Activated naive CD4-positive, alpha-beta T cell treated with anti-CD3 and anti-CD28 coated beads for 36 hours (primary cell): ENCODE measurements around the gene PPP1R12B. TPM values are rescaled to one million over a fixed set of nuclear protein-coding genes. Genes with fewer than 3 reads are reported as not detected.
"Not testable (repeated sequence)": the region's sequence is repeated elsewhere in the genome, so short reads cannot be mapped to it uniquely, and the experiment has no call there.

Experiments
- CTCF ChIA-PET: fragments of 350-600 bp; sonication (Branson Sonifier 250); formaldehyde crosslinking; loops from one replicate; lab custom pipeline; 2021; ENCODE audit warnings: antibody characterized with exemption; lab: Charles Lee
- DNase-seq: peaks from one replicate; pipeline ENCODE4 v3.0.0-alpha.2; 2020
- H3K27ac Mint-ChIP-seq: one replicate; pipeline ENCODE4 v1.8.0; 2021; ENCODE audit warnings: mild to moderate bottlenecking, mixed read lengths
- H3K27me3 Mint-ChIP-seq: one replicate; pipeline ENCODE4 v1.8.0; 2021; ENCODE audit warnings: low read depth, mixed read lengths
- H3K36me3 Mint-ChIP-seq: one replicate; pipeline ENCODE4 v1.8.0; 2021; ENCODE audit warnings: low read depth, mixed read lengths
- H3K4me1 Mint-ChIP-seq: one replicate; pipeline ENCODE4 v1.8.0; 2021; ENCODE audit warnings: low read depth, mixed read lengths
- H3K4me3 Mint-ChIP-seq: one replicate; pipeline ENCODE4 v1.8.0; 2021; ENCODE audit warnings: mild to moderate bottlenecking, moderate library complexity, mixed read lengths
- H3K9me3 Mint-ChIP-seq: one replicate; pipeline ENCODE4 v1.8.0; 2021; ENCODE audit warnings: mixed read lengths
- intact Hi-C: fragments of 100-400 bp; cut with micrococcal nuclease; formaldehyde crosslinking; loops from one replicate; pipeline ENCODE4 v1.15.1; 2023
- total RNA-seq, 2 experiments: library from RNA; stranded (reverse); gene quantifications; one replicate each; pipeline ENCODE4 v1.2.3, GENCODE V29; 2021

PPP1R12B gene
- total RNA-seq, 2 experiments from 2014 or later = 11.0 to 12.4 TPM

- intact Hi-C loops, H3K9me3 Mint-ChIP-seq, H3K4me3 Mint-ChIP-seq, CTCF ChIA-PET, DNase-seq, H3K27me3 Mint-ChIP-seq, H3K27ac Mint-ChIP-seq, H3K36me3 Mint-ChIP-seq, H3K4me1 Mint-ChIP-seq: not testable (repeated sequence)
These were observed 169.7 kb downstream of the PPP1R12B start for GRCh38 chr1:202518180-202518579.

- H3K9me3 Mint-ChIP-seq, intact Hi-C loops, H3K4me1 Mint-ChIP-seq, CTCF ChIA-PET, H3K27me3 Mint-ChIP-seq, H3K36me3 Mint-ChIP-seq, H3K4me3 Mint-ChIP-seq, DNase-seq, H3K27ac Mint-ChIP-seq: not testable (repeated sequence)
These were observed 170.4 kb downstream of the PPP1R12B start for GRCh38 chr1:202518905-202519304.

- CTCF ChIA-PET, H3K27ac Mint-ChIP-seq: not testable (repeated sequence)
These were observed 171.8 kb downstream of the PPP1R12B start for GRCh38 chr1:202520129-202520856.

GRCh38 chr1:202520857-202521216 lies 172.3 kb downstream of the PPP1R12B start:
- H3K4me3 Mint-ChIP-seq, CTCF ChIA-PET, H3K27ac Mint-ChIP-seq, intact Hi-C loops, DNase-seq, H3K27me3 Mint-ChIP-seq, H3K36me3 Mint-ChIP-seq, H3K4me1 Mint-ChIP-seq, H3K9me3 Mint-ChIP-seq: not testable (repeated sequence)

More at GRCh38 chr1:202520129-202520856, 171.8 kb downstream of the PPP1R12B start:
- intact Hi-C loops, H3K27me3 Mint-ChIP-seq, H3K36me3 Mint-ChIP-seq, DNase-seq, H3K4me1 Mint-ChIP-seq, H3K4me3 Mint-ChIP-seq, H3K9me3 Mint-ChIP-seq: not testable (repeated sequence)

- H3K9me3 Mint-ChIP-seq, H3K27ac Mint-ChIP-seq, H3K36me3 Mint-ChIP-seq, DNase-seq, H3K4me1 Mint-ChIP-seq, CTCF ChIA-PET, intact Hi-C loops, H3K27me3 Mint-ChIP-seq, H3K4me3 Mint-ChIP-seq: not testable (repeated sequence)
These were observed 173.0 kb downstream of the PPP1R12B start for GRCh38 chr1:202521484-202521883.

GRCh38 chr1:202521886-202522285 lies 173.4 kb downstream of the PPP1R12B start:
- Mint-ChIP-seq H3K9me3 (no peaks in the 10 kb centered on the region), H3K27ac (no peak overlapping the region), H3K4me3 (no peak overlapping the region), H3K36me3 (peaks cover 3% of the 10 kb centered on the region), H3K27me3 (no peaks in the 10 kb centered on the region), H3K4me1 (no peaks in the 10 kb centered on the region)
- intact Hi-C loops = no loop called here
- CTCF ChIA-PET = no interaction called here
- no peak for DNase-seq

- H3K36me3 Mint-ChIP-seq, CTCF ChIA-PET, DNase-seq: not testable (repeated sequence)
These were observed 177.6 kb downstream of the PPP1R12B start for GRCh38 chr1:202526056-202526455.

GRCh38 chr1:202528096-202528722 lies 179.7 kb downstream of the PPP1R12B start:
- CTCF ChIA-PET, intact Hi-C loops, H3K9me3 Mint-ChIP-seq, DNase-seq, H3K27ac Mint-ChIP-seq, H3K4me1 Mint-ChIP-seq, H3K27me3 Mint-ChIP-seq, H3K4me3 Mint-ChIP-seq, H3K36me3 Mint-ChIP-seq: not testable (repeated sequence)

More at GRCh38 chr1:202526056-202526455, 177.6 kb downstream of the PPP1R12B start:
- H3K27ac Mint-ChIP-seq, H3K27me3 Mint-ChIP-seq, intact Hi-C loops, H3K9me3 Mint-ChIP-seq, H3K4me1 Mint-ChIP-seq, H3K4me3 Mint-ChIP-seq: not testable (repeated sequence)

GRCh38 chr1:202530686-202531085 lies 182.2 kb downstream of the PPP1R12B start:
- H3K27me3 Mint-ChIP-seq, DNase-seq, H3K36me3 Mint-ChIP-seq, H3K9me3 Mint-ChIP-seq, H3K27ac Mint-ChIP-seq, H3K4me1 Mint-ChIP-seq, intact Hi-C loops, H3K4me3 Mint-ChIP-seq: not testable (repeated sequence)
- CTCF ChIA-PET = interaction anchor here (1.2 kb wide), 1 partner anchor 49 kb away, joined by 3 read pairs; no protein-coding TSS in a partner anchor

- no peaks in the 10 kb centered on the region for H3K9me3 Mint-ChIP-seq
- no peaks in the 10 kb centered on the region for H3K27me3 Mint-ChIP-seq
- intact Hi-C loops = no loop called here
- no peak overlapping the region for H3K27ac Mint-ChIP-seq
- no peak overlapping the region for H3K4me3 Mint-ChIP-seq
- CTCF ChIA-PET = no interaction called here
- no peak for DNase-seq
- H3K4me1 Mint-ChIP-seq = peaks cover 4% of the 10 kb centered on the region
- peaks cover 2% of the 10 kb centered on the region for H3K36me3 Mint-ChIP-seq
These were observed 182.9 kb downstream of the PPP1R12B start for GRCh38 chr1:202531472-202531811.

- H3K27ac Mint-ChIP-seq, CTCF ChIA-PET, H3K4me3 Mint-ChIP-seq, H3K27me3 Mint-ChIP-seq, H3K4me1 Mint-ChIP-seq, H3K36me3 Mint-ChIP-seq, intact Hi-C loops, H3K9me3 Mint-ChIP-seq, DNase-seq: not testable (repeated sequence)
These were observed 183.5 kb downstream of the PPP1R12B start for GRCh38 chr1:202531812-202532616.

GRCh38 chr1:202539166-202539574 lies 190.7 kb downstream of the PPP1R12B start:
- H3K4me1 Mint-ChIP-seq, H3K4me3 Mint-ChIP-seq, H3K9me3 Mint-ChIP-seq, CTCF ChIA-PET, H3K27me3 Mint-ChIP-seq, H3K27ac Mint-ChIP-seq, intact Hi-C loops, H3K36me3 Mint-ChIP-seq, DNase-seq: not testable (repeated sequence)
